Measurements from ENCODE around the gene KPNA2. TPM values are rescaled to one million over a fixed set of nuclear protein-coding genes. Genes with fewer than 3 reads are reported as not detected.
A peak's percentile ranks its signal among the peaks of the same experiment; 100 is the strongest.

KPNA2 gene
- total and polyA plus RNA-seq, 9 of the 15 experiments (the other 6 are each of a cell fraction or from before 2014, with no cell fraction given): 132 to 984 (median 241) TPM

GRCh38 chr17:68053231-68054013 lies 17.9 kb downstream of the KPNA2 start (continued):
- TF ChIP-seq CEBPG (CRISPR knock-in tag; IDR thresholded peaks at IDR 0.05) (peak; percentile 42; the same call in 1 of the 2 replicates), CEBPG (tag; conservative IDR thresholded peaks at IDR 0.05 in 1 of 2, IDR thresholded peaks at IDR 0.05 in 1 of 2) (peak in 1 of 2 experiments; percentile 33; a peak in 1 of 4 replicates), ZNF778 (CRISPR knock-in tag; IDR thresholded peaks at IDR 0.05) (no peak), ZFP30 (CRISPR knock-in tag; IDR thresholded peaks at IDR 0.05; ENCODE audit: borderline replicate concordance) (no peak)

GRCh38 chr17:68054296-68054900 lies 18.9 kb downstream of the KPNA2 start:
- Histone ChIP-seq H3K27me3 (ENCODE audit: control insufficient read depth in 2 of 2, insufficient read depth in 2 of 2, low read length in 2 of 2) (no peaks in the 10 kb centered on the region), H3K4me1 (replicated peaks in 1 of 2; ENCODE audit: control insufficient read depth in 2 of 2, insufficient read depth in 2 of 2, low read length in 2 of 2) (no peaks in the 10 kb centered on the region; a peak in 3 of 5 replicates), H2AFZ (ENCODE audit: low read depth, low read length) (no peak overlapping the region), H3K9me3 (replicated peaks; ENCODE audit: control insufficient read depth, insufficient read depth, low read depth, low read length) (no peaks in the 10 kb centered on the region), H3K9ac (ENCODE audit: insufficient read depth in 1 of 2, low read depth in 2 of 2, low read length in 2 of 2) (no peak overlapping the region), H3K9me1 (ENCODE audit: control insufficient read depth, insufficient read depth, low read length) (no peaks in the 10 kb centered on the region), H3K4me3 (no peak overlapping the region), H3K36me3 (ENCODE audit: control insufficient read depth, insufficient read depth, low read length) (no peaks in the 10 kb centered on the region), H4K20me1 (replicated peaks; ENCODE audit: control insufficient read depth, insufficient read depth, low read length) (no peaks in the 10 kb centered on the region), H3K79me2 (ENCODE audit: control insufficient read depth, insufficient read depth, low read length) (no peaks in the 10 kb centered on the region), H3K4me2 (ENCODE audit: insufficient read depth, low read length) (no peak overlapping the region), H3K27ac (ENCODE audit: extremely low read depth, low read depth, low read length) (no peak overlapping the region)
- FAIRE-seq (no peak), DNase-seq (ENCODE audit: extremely low read depth in 1 of 4, low spot score in 3 of 4) (no peak), ATAC-seq (no peak)
- no TSS peak for BruUV-seq (replicated peaks)
- in situ Hi-C loops (cut with MboI) (no loop called here), intact Hi-C loops (cut with micrococcal nuclease) (no loop called here)
- ChIA-PET CTCF (ENCODE audit: low intra/inter-chr PET ratio) (no interaction called here), POLR2A (interaction anchor here (1.0 to 2.5 kb wide), 3 partner anchors 13 to 407 kb away, joined by 3 to 13 read pairs (median 3); no protein-coding TSS in a partner anchor)
- 64% methylated on average over 11 of the region's 11 CpGs for WGBS (ENCODE audit: insufficient coverage, low coverage, missing lambda C conversion rate)
- TF ChIP-seq PURB (CRISPR knock-in tag; IDR thresholded peaks at IDR 0.05; ENCODE audit: low read depth) (no peak), IRF9 (tag; IDR thresholded peaks at IDR 0.05) (no peak), ZMIZ1 (IDR thresholded peaks at IDR 0.05; ENCODE audit: low read depth in 2 of 2, low read length in 2 of 2) (no peak), MAFK (IDR thresholded peaks at IDR 0.05; ENCODE audit: low read length) (no peak), POLR2H (tag; IDR thresholded peaks at IDR 0.05; ENCODE audit: low read depth) (no peak), THRB (CRISPR knock-in tag; conservative IDR thresholded peaks at IDR 0.05) (no peak), THRA (IDR thresholded peaks at IDR 0.05) (no peak)

Data from K562 (cell line).